GM21825 (cell line): ENCODE results near the gene MEIS3.
A peak's percentile ranks its signal among the peaks of the same experiment; 100 is the strongest.

Source experiments
- ATAC-seq: cut with Tn5 transposase; IDR thresholded peaks from one replicate; pipeline ENCODE4 v1.9.1; 2021; ENCODE audit warnings: mild to moderate bottlenecking, moderate library complexity; ENCODE audit not compliant: unreplicated experiment

The MEIS3 gene

DNA sequence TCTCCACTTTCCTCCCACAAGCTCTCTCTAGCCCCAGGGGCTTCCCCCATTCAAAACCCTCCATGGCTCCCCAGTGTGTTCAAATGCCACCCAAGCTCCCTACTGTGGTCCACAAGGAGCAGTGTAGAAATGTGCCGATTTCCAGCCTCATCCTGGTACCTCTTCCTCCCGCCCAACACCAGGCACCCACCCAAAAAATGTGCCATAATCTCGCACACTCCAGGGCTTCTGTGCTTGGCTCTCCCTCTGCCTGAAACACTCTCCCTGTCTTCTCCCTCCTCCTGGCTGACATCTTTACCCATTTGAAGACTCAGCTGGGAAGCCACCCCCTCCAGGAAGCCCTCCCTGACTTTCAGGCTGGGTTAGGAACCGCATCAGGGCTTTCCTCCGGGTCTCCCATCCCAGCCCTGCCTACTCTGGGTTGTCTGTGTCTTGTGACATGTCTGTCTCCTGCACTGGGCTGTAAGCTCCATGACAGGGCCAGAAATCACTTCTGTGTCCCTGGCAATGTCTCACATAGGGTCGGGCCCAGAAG, 16.6 kb upstream of the MEIS3 start:
- no peak for ATAC-seq

DNA sequence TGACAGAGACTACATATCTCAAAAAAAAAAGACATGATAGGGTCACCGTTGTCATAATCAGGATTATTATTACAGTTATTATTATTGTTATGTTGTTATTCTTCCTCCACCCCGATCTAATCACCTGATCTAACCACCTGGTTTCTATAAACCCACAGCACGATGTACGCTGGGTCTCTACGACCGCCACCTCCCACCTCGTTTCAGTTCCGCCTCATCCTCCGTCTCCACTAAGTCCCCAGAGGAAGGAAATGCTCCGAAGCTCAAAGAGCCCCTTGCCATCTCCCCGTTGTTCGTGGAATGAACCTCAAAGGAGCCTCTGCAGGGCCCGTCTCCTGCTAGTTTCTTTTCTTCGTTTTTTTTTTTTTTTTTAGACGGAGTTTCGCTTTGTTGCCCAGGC, 15.9 kb upstream of the MEIS3 start:
- ATAC-seq: no peak

DNA sequence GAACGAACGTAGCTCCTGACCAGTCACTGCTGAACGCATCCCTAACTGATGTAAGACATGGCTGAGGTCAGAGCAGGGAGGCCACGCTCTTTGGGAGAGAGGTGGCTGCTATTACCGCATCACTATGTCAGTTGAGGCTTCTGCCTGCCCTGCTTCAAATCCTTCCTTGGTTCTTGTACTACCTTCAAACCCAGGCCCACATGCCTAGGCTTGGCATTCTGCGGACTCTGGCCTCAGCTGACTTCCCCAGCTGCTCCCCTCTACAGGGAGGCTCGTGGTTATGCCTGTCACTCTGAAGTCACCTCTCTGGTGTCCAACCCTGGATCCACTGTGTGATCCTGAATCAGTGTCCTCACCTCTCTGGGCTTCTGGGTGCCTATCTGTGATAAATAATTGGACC, 14.8 kb upstream of the MEIS3 start:
- ATAC-seq: no peak

DNA sequence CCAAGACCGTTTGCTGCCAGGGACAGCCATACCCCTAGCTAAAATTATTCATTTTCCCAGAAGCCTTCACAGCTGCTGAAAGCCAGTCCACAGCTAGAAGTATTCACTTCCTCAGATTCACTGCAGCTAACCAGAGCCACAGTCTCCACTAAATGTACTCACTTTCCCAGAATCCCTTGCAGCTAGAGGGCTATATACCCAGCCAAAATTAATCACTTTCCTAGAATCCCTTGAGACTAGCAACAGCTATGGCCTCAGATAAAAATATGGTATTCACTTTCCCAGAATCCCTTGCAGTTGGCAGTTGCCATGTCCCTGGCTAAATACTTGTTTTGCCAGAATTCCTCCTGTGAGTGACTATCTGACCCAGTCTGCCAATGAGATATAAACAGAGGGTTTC, 13.8 kb upstream of the MEIS3 start:
- ATAC-seq: no peak

DNA sequence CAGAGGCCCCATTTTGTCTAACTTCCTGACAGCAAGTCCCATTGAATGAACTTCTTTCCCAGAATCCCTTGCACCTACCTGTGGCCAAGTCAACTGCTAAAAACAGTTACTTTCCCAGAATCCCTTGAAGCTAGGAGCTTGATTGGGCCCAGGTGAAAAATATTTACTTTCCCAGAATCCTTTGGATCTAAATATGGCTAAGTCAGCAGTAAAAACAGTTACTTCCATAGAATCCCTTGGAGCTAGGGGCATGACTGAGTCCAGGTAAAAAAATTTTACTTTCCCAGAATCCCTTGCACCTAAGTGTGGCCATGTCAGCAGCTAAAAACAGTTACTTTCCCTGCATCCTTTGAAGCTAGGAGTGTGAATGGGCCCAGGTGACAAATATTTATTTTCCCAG, 13.2 kb upstream of the MEIS3 start:
- no peak for ATAC-seq

DNA sequence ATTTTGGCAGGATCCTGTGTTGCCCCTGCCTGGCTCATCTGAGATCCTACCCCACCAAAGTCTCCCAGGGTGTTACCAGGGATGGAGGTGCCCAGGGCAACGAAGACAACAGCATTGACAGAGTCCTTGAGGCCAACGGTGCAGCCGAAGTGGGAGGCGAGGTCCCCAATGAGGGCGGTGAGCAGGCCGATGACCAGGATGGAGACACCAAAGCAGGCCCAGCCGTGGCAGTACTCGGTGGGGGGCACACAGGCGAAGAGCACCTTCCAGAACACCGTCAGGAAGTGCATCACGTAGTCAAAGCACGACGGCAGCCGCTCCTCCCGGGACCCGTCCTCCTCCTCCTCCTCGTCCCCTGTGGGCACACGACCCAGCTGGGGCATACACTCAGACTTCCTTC, 12.8 kb upstream of the MEIS3 start:
- no peak for ATAC-seq

DNA sequence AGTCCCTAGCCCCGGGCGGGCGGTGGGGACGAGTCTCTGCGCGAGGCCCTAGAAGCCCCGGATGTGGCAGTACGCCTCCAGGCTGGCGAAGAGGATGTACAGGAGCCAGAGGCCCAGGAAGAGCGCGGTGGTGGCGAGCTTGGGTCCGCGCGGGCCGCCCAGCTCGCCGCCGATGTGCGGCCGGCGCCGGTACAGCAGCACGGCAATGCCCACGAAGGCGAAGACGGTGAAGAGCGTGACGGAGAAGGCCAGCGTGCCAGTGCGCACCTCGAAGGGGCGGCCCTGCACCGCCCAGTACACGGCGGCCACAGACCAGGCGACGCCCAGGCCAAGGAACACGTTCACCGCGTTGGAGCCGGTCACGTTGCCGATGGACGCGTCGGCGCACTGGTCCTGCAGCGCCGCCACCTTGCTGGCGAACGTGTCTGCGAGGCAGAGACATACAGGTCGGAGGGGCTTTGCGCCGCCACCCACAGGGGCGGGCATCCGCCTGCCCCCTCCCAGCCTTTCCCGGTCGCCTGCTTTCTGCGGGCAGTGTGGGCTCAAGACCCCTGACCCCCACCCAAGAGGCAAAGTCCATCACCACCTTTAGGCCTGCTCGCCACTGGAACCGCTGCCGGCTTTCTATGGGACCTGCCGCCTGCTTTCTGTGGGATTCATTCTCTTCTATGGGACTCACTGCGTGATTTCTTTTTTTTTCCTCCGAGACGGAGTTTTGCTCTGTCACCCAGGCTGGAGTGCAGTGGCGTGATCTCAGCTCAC, 10.9 kb upstream of the MEIS3 start:
- no peak for ATAC-seq

DNA sequence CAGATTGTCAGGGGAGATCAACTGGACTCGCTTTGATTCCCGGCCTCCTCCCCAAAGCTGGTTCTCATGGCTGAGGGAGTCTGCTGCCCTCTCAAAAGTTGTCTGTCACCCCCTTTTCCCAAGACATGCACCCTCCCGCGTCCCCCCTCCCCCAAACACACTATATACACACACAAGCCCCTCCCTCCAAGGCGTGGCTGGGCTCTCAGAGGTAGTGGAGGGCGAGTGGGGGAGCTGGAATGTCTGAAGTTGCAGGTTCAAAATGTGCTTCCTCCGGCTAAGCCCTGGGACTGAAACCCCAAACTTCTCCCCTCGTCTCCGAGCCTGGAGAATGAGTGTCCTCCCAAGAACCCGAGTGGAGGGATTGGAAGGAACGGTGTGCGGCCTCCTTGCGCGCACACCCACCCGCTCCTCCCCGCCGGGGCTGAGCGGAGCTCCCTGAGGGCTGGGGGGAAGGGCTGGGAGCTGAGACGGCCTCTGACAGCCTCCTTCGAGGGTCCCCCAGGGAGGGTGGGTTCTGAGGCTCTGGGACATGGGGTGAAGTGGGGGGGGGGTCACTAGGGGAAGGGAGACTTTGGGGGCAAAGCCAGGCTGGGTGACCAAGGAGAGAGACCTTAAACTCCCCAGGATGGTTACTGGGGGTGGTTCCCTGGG, 9.9 kb upstream of the MEIS3 start:
- no peak for ATAC-seq

DNA sequence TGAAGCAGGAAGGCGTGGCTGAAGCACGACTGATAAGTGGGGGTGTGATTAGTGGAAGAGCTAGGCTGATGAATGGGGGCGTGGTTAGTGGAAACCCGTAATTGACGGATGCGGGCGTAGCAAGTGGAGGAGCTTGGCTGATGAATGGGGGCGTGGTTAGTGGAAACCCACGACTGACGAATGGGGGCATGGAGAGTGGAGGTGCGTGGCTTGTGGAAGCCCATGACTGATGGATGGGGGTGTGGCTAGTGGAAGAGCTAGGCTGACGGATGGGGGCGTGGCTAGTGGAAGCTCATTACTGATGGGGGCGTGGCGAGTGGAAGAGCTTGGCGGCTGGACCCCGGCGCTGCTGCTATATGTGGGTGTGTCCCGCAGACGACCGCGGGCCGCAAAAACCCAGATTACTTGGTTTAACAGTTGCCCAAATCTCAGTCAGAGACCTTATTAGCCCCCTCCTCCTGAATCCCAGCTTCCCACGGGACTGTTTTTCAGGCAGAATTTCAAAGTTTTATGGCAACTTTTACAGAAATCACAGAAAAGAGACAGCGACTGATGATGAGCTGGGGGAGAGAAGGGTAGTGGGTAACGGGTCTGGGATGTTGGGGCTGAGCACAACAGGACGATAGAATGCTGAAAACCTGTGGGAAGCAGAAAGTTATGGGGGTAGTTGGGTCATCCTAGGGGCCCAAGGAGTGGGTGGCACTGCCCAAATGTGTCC, 9.0 kb upstream of the MEIS3 start:
- ATAC-seq: peak; percentile 41

DNA sequence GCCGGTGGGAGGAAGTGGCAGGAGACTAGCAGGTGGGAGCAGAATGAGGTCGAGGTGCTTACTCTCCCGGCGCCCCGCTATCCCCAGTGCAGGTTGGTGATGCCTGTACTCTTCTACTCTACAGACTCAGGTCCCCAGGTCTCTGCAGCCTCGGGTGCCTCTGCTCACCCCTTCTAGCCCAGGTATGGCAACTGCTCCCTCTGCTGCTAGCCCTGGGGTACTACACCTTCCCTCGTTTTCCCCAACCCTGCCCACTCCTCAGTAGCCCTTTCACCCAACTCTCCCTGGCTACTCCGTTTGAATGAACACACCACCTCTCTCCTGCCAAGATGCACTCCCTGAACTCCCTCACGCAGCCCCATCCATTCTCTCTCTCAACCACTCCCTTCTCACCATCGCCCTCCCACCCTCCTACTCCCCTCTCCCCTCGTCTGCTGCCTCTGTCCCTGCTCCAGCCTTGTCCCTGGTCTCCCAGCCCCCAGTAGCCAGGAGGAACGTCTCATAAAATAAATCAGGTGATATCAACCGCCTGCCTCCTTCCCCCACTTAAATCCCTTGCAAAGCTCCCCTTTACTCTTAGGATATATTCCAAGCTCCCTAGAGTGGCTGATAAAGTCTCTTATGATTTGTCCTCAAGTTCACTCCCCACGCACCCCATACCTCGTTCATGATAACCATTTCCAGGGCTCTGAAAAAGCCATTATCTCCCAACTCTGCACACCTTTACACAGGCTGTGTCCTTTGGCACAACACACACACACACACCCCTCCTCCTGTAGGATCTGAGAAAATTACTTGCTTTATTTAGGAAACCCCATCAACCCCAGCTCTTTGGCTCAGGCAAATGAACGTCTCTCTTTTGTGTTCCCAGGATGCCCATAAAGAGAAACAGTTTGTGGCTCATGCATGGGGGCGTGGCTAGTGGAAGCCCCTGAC, 8.2 kb upstream of the MEIS3 start:
- peak; percentile 26 for ATAC-seq

DNA sequence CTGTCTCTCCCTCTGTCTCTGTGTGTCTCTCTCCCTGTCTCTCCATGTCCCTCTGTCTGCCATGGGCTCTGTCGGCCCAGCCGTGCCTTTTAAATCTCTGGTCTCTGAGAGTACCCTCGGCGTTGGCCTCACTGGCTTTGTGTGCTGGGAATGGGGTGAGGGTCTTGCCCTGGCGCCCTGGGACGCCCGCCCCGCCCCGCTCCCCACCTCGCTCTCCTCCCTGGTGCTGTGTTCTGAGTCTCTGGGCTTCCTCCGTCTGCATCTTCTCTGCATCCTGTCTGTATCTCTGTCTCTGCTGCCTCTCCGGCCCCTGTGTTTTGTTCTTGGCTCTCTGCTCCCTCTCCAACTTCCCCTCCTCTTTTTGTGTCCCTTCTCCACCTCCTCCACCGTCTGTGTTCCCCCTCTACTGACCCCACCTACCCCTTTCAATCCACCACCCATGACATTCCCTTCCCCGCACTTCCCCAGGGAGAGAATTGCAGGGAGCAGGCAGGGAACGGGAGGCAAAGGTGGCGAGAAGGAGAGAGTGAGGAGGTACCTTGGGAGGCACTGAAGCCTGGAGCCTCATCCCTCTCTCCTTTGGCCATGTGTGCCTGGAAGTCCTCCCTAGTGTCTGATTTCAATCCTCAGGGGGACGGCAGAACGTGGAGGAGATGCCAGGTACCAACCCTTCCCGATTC, 4.0 kb upstream of the MEIS3 start:
- ATAC-seq: no peak

DNA sequence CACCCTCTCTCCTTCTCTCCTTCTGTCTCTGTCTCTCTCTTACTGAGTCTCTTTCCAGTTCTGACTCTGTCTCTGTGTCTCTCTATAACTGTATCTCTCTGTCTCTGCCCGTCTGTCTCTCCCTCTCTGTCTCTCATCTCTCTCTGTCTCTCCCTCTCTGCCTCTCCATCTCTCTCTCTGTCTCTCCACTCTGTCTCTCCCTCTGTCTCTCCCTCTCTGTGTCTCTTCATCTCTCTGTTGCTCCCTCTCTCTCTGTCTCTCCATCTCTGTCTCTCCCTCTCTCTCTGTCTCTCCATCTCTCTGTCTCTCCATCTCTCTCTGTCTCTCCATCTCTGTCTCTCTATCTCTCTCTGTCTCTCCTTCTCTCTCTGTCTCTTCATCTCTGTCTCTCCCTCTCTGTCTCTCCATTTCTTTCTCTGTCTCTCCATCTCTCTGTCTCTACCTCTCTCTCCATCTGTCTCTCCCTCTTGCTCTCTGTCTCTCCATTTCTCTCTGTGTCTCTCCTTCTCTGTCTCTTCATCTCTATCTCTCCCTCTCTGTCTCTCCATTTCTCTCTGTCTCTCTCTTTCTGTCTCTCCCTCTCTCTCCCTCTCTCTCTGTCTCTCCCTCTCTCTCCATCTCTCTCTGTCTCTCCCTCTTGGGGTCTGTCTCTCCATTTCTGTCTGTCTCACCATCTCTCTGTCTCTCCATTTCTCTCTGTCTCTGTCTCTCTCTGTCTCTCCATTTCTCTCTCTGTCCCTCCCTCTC, 3.3 kb upstream of the MEIS3 start:
- no peak for ATAC-seq

DNA sequence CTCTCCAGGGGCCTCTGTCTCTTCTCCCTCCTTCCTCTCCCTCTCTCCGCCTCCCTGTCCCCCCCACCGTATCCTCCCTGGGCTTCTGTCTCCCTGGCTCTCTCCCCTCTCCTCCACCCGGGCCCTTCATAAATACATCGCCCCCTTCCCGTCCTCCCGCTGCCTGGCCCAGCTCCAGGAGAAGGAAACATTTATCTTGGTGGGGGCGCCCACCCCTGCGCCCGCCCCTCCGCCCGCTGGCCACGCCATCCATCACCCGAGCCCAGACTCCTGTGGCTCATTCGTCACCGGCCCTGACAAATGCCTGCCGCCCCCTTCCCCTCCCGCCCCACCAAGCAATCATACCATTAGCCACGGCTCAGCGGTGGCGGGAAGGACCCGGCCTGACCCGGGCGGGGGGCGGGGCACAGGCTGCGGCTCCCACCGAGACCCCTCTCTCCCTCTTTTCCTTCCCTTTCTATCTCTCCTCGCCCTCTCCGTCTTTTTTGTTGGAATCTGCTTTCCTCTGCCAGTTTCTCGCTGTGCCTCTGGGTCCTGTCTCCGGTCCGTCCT, 2.6 kb upstream of the MEIS3 start:
- no peak for ATAC-seq

DNA sequence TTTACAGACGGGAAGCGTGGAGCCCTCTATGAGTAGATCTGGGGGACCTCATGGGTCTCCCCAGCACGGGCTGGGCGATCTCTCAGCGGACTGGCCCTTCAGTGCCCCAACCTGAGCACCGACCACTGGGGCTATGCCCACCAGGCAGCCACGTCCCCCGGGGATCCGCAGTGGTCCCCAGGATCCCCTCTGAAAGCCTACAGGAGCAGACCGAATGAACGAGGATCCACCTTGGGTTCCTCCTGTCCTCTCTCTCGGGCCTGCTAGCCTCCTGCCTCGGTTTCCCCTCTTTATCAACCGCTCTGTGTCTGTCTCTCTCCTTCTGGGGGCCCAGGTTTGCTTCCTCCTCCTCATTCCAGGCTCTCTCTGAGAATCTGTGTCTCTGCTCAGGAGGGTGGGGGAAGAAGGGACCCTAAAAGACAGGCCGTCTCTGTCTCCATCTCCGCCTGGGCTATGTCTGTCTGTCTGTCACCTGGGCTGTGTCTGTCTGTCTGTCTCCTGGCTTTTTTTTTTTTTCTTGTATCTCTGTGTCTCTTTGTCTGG, 2.0 kb upstream of the MEIS3 start:
- ATAC-seq: no peak

DNA sequence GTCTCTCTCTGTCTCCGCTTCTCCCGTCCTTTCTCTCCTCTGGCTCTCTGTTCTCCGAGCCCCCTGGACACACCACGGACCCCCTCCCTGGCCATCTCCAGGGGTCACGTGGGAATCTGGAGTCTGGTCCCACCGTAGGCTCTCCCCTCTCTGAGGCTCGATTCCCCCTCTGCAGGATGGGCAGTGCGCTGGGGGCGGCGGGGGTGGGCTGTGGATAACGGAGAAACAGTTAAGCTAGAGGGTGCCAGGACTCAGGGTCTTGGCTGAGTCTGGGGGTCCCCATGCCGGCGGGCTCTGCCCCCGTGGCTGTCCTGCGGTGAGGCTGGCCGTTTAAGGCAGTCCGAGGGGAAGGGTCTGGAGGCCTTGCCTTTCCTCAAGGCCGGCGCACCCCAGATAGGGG, 462 bp upstream of the MEIS3 start:
- no peak for ATAC-seq

DNA sequence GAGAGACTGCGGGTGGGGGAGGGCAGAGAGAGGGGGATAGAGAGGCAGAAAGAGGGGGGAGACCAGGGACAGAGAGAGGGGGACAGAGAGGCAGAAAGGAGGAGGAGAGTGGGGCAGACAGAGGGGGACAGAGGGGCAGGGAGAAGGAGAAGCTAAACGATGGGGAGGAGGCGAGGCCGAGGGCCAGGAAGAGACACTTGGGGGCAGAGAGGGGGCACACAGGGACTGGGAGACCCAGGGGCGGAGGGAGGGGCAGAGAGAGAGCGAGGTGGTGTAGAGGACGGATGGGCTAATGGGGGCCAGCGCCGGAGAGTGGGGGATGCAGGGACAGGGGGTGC, 666 bp downstream of the MEIS3 start:
- no peak for ATAC-seq

DNA sequence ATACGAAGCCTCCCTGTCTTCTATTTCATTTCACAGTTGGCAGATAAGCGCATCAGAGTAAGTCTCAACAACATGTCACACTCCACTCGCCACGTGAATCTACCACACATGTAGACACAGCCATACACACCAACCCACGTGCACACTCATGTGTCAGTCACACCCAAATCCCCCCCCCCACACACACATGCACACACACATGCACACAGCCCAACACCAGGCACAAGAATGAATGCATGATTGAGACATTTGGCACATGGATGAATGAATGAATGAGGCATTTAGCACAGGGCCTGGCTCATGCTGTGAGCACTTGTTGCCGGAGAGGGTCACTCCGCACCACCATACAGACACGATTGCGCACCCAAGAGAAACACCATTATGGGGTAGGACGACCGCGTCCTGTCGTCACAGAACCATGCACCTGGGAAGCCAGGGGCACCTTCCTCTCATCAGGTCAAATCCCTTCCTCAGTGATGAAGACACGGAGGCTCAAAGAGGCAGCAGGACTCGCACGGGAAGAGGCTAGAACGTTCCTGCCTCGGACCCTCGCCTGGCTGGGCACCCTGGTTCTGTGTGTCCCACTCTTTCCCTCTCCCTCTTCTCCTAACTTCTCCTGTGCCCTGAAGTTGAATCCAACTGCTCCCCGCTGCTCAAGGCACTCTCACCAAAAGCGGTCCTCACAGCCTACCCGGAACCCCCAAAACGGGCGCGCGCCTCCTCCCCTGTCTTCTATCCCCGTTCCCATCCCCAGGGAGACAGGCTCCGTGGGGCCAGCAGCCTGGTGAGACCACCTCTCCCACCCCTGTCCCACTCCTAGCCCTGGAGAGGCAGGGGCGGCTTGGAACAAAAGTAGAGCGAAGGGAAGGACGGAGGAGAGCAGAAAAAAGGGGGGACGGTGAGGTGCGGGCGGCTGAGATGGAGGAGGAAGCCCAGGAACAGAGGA, 1.3 kb downstream of the MEIS3 start:
- ATAC-seq: no peak
